K562 (cell line): ENCODE measurements around the gene FILIP1L. TPM values are rescaled to one million over a fixed set of nuclear protein-coding genes. Genes with fewer than 3 reads are reported as not detected.

ENCODE experiments used
- ATAC-seq: fragments of 200-7000 bp; cut with Tn5 transposase; 3 replicates; pipeline ENCODE4 v1.9.1; 2020; ENCODE audit warnings: moderate library complexity
- BruUV-seq: library from RNA; stranded (reverse); fragments of 400-500 nt; replicated peaks from 2 replicates; lab custom pipeline; 2021; lab: Mats Ljungman, UMichigan
- CTCF ChIA-PET: fragments of 300-600 bp; formaldehyde crosslinking; extraction: SDS; loops from one replicate; lab custom pipeline; 2021; ENCODE audit warnings: low intra/inter-chr PET ratio; lab: Yijun Ruan, JAX
- POLR2A ChIA-PET: fragments of 300-600, 350-650 bp; sonication (Branson Sonifier 250); formaldehyde crosslinking; extraction: SDS; loops from one replicate; lab custom pipeline; 2021; ENCODE audit warnings: antibody characterized with exemption, inconsistent platforms; lab: Yijun Ruan, JAX
- DNase-seq, 4 experiments: peaks; one replicate each; pipeline versions ENCODE4 v3.0.0 to v3.0.0-alpha.2; 2011 to 2018; ENCODE audit warnings: low spot score in 3 of 4, mixed read lengths in 3 of 4; ENCODE audit errors: extremely low read depth in 1 of 4
- FAIRE-seq: peaks from 2 replicates; lab custom pipeline; 2011; peaks lifted over from hg19 to GRCh38; lab: Jason Lieb, UNC
- H2AFZ ChIP-seq: 2 replicates; pipeline ENCODE4 v1.6.0; 2011; ENCODE audit warnings: low read depth, low read length, control low read depth, inconsistent platforms
- H3K27ac ChIP-seq: fragments of 200-600 bp; 3 replicates; pipeline ENCODE4 v1.8.0; 2011; ENCODE audit warnings: low read depth, mild to moderate bottlenecking, control low read depth, inconsistent platforms, low read length, moderate library complexity, mixed read lengths; ENCODE audit errors: extremely low read depth
- H3K27me3 ChIP-seq, 2 experiments: fragments of 300-600 bp in 1 of 2; 2 replicates in 1 of 2; 3 replicates in 1 of 2; pipeline versions ENCODE4 v1.6.0 to v1.8.0; 2011; ENCODE audit warnings: inconsistent platforms in 2 of 2, low read length in 2 of 2, mild to moderate bottlenecking in 1 of 2, mixed read lengths in 1 of 2, moderate library complexity in 1 of 2; ENCODE audit not compliant: control insufficient read depth in 2 of 2, insufficient read depth in 2 of 2
- H3K36me3 ChIP-seq: fragments of 300-600 bp; 3 replicates; pipeline ENCODE4 v1.8.0; 2011; ENCODE audit warnings: mild to moderate bottlenecking, low read length, inconsistent platforms; ENCODE audit not compliant: control insufficient read depth, insufficient read depth
- H3K4me1 ChIP-seq, 2 experiments: fragments of 200-600 bp in 1 of 2; replicated peaks in 1 of 2; 2 replicates in 1 of 2; 3 replicates in 1 of 2; pipeline versions ENCODE4 v1.5.1 to v1.8.0; 2011; ENCODE audit warnings: inconsistent platforms in 2 of 2, low read length in 2 of 2, mild to moderate bottlenecking in 1 of 2, mixed read lengths in 1 of 2, moderate library complexity in 1 of 2; ENCODE audit not compliant: control insufficient read depth in 2 of 2, insufficient read depth in 2 of 2
- H3K4me2 ChIP-seq: 2 replicates; pipeline ENCODE4 v1.6.1; 2011; ENCODE audit warnings: low read length, control low read depth, inconsistent platforms, mixed read lengths; ENCODE audit not compliant: insufficient read depth
- H3K4me3 ChIP-seq: fragments of 200-600 bp; sonication (generic), shearing (Covaris generic); 2 replicates; pipeline ENCODE4 v1.5.1; 2016; ENCODE audit warnings: control low read depth, inconsistent platforms
- H3K79me2 ChIP-seq: fragments of 200-600 bp; 3 replicates; pipeline ENCODE4 v1.8.0; 2011; ENCODE audit warnings: low read length, inconsistent platforms; ENCODE audit not compliant: control insufficient read depth, insufficient read depth
- H3K9ac ChIP-seq, 2 experiments: 2 replicates each; pipeline versions ENCODE4 v1.6.0 to v1.6.1; 2011; ENCODE audit warnings: low read depth in 2 of 2, low read length in 2 of 2, control low read depth in 1 of 2, inconsistent platforms in 1 of 2, mild to moderate bottlenecking in 1 of 2, mixed read lengths in 1 of 2; ENCODE audit not compliant: insufficient read depth in 1 of 2
- H3K9me1 ChIP-seq: one replicate; pipeline ENCODE4 v1.6.0; 2011; ENCODE audit warnings: inconsistent platforms, mild to moderate bottlenecking, low read length, moderate library complexity; ENCODE audit not compliant: control insufficient read depth, insufficient read depth
- H3K9me3 ChIP-seq: replicated peaks from 2 replicates; pipeline ENCODE4 v1.5.1; 2011; ENCODE audit warnings: low read depth, low read length, inconsistent platforms; ENCODE audit not compliant: control insufficient read depth, insufficient read depth
- H4K20me1 ChIP-seq: replicated peaks from 2 replicates; pipeline ENCODE4 v1.6.1; 2011; ENCODE audit warnings: low read length, inconsistent platforms, mixed read lengths; ENCODE audit not compliant: control insufficient read depth, insufficient read depth
- MTA3 ChIP-seq: fragments of 450-650 bp; formaldehyde crosslinking; IDR thresholded peaks from 2 replicates; pipeline ENCODE4 v1.6.1; 2017; ENCODE audit warnings: mild to moderate bottlenecking, borderline replicate concordance
- NUFIP1 ChIP-seq: fragments of 450-650 bp; IDR thresholded peaks from 2 replicates; pipeline ENCODE4 v1.6.1; 2018; ENCODE audit not compliant: partially characterized antibody
- RBM39 ChIP-seq: fragments of 200-400 bp; formaldehyde crosslinking; optimal IDR thresholded peaks from 2 replicates; pipeline ENCODE3; 2018; ENCODE audit warnings: low read depth, low read length
- whole genome bisulfite sequencing: fragments of 100-300 bp; shearing (Covaris generic); methylation state at CpG from one replicate; pipeline ENCODE4 v1.1.6; 2016; ENCODE audit warnings: low coverage, mixed read lengths; ENCODE audit not compliant: insufficient coverage; ENCODE audit errors: missing lambda C conversion rate; 5-methylcytosine and 5-hydroxymethylcytosine counted together
- in situ Hi-C: fragments of 300-500 bp; cut with MboI; formaldehyde crosslinking; loops from 4 replicates; pipeline ENCODE4 v1.15.0; 2018; ENCODE audit warnings: inconsistent platforms, mixed read lengths
- intact Hi-C: fragments of 100-400 bp; cut with micrococcal nuclease; formaldehyde crosslinking; loops from 2 replicates; pipeline ENCODE4 v1.14.2; 2022
- polyA plus RNA-seq, 8 experiments: library from polyadenylated mRNA; depleted of rRNA in 4 of 8; stranded (reverse) in 5 of 8; unstranded in 3 of 8; fragments of >200 nt; fragmentation: Nextera tagmentation in 2 of 8; fragmentation: Illumina TruSeq in 1 of 8; extraction: Ambion mirVana in 2 of 8; extraction: Trizol in 1 of 8; gene quantifications; 2 replicates each; pipeline versions ENCODE4 v1.2.1 to v1.2.3, GENCODE V29; 2011 to 2014; ENCODE audit warnings: inconsistent platforms in 1 of 8, missing spikeins in 1 of 8
- total RNA-seq, 7 experiments: library from RNA; depleted of rRNA in 6 of 7; stranded (reverse); fragments of >200 nt in 6 of 7; fragmentation: Illumina TruSeq in 2 of 7; extraction: Trizol in 2 of 7; gene quantifications; 2 replicates each; pipeline versions ENCODE4 v1.2.1 to v1.2.3, GENCODE V29; 2011 to 2021; ENCODE audit warnings: low replicate concordance in 1 of 7
- TF ChIP-seq, protein P1 (sequence below), 2 experiments: fragments of 450-650 bp; formaldehyde crosslinking in 1 of 2; IDR thresholded peaks; 2 replicates each; pipeline versions ENCODE4 v1.4.0 to v1.6.1; 2014 to 2020; ENCODE audit warnings: mild to moderate bottlenecking in 2 of 2, borderline replicate concordance in 1 of 2, low read depth in 1 of 2

FILIP1L gene
- total and polyA plus RNA-seq, 9 of the 15 experiments (the other 6 are each of a cell fraction or from before 2014, with no cell fraction given) = 0.50 to 2.1 (median 1.1) TPM

DNA sequence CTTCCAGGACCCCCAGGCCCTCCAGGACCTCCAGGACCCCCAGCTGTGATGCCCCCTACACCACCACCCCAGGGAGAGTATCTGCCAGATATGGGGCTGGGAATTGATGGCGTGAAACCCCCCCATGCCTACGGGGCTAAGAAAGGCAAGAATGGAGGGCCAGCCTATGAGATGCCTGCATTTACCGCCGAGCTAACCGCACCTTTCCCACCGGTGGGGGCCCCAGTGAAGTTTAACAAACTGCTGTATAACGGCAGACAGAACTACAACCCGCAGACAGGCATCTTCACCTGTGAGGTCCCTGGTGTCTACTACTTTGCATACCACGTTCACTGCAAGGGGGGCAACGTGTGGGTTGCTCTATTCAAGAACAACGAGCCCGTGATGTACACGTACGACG, 318.7 kb downstream of the FILIP1L start (continued):
- TF ChIP-seq, protein P1, sequence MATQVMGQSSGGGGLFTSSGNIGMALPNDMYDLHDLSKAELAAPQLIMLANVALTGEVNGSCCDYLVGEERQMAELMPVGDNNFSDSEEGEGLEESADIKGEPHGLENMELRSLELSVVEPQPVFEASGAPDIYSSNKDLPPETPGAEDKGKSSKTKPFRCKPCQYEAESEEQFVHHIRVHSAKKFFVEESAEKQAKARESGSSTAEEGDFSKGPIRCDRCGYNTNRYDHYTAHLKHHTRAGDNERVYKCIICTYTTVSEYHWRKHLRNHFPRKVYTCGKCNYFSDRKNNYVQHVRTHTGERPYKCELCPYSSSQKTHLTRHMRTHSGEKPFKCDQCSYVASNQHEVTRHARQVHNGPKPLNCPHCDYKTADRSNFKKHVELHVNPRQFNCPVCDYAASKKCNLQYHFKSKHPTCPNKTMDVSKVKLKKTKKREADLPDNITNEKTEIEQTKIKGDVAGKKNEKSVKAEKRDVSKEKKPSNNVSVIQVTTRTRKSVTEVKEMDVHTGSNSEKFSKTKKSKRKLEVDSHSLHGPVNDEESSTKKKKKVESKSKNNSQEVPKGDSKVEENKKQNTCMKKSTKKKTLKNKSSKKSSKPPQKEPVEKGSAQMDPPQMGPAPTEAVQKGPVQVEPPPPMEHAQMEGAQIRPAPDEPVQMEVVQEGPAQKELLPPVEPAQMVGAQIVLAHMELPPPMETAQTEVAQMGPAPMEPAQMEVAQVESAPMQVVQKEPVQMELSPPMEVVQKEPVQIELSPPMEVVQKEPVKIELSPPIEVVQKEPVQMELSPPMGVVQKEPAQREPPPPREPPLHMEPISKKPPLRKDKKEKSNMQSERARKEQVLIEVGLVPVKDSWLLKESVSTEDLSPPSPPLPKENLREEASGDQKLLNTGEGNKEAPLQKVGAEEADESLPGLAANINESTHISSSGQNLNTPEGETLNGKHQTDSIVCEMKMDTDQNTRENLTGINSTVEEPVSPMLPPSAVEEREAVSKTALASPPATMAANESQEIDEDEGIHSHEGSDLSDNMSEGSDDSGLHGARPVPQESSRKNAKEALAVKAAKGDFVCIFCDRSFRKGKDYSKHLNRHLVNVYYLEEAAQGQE (IDR thresholded peaks at IDR 0.05; ENCODE audit: borderline replicate concordance) = no peak
- TF ChIP-seq, protein P1 (CRISPR knock-in tag; IDR thresholded peaks at IDR 0.05; ENCODE audit: low read depth) = no peak
- TF ChIP-seq NUFIP1 = no peak

- Histone ChIP-seq H3K9me1 (no peaks in the 10 kb centered on the region), H3K36me3 (no peaks in the 10 kb centered on the region), H4K20me1 (no peaks in the 10 kb centered on the region), H2AFZ (no peak overlapping the region), H3K27me3 (peaks cover 0 to 4% of the 10 kb centered on the region in 2 experiments; a peak in 2 of 5 replicates), H3K4me1 (no peaks in the 10 kb centered on the region), H3K27ac (no peak overlapping the region), H3K4me2 (no peak overlapping the region), H3K9me3 (no peaks in the 10 kb centered on the region), H3K9ac (no peak overlapping the region), H3K79me2 (no peaks in the 10 kb centered on the region), H3K4me3 (no peak overlapping the region)
- intact Hi-C loops (no loop called here), in situ Hi-C loops (no loop called here)
- BruUV-seq = no TSS peak
- no peak for ATAC-seq
- 8% methylated on average over 6 of the region's 8 CpGs for WGBS
- DNase-seq = no peak
- ChIA-PET CTCF (no interaction called here), POLR2A (no interaction called here)
- TF ChIP-seq RBM39 = no peak
- no peak for TF ChIP-seq MTA3
- FAIRE-seq = no peak
Measured at GRCh38 chr3:99794485-99794884, 319.8 kb downstream of the FILIP1L start.
